Midbrain (tissue), 1 donor: Measurements from ENCODE around the gene PLXNA1.

Experiments
- DNase-seq: peaks from one replicate; lab custom pipeline; 2025; lab: John Stamatoyannopoulos, UW

Gene PLXNA1

GRCh38 chr3:126952983-126953660, 29.8 kb upstream of the PLXNA1 start:
- DNase-seq: no peak

GRCh38 chr3:126954141-126954842, 28.6 kb upstream of the PLXNA1 start:
- no peak for DNase-seq

DNA sequence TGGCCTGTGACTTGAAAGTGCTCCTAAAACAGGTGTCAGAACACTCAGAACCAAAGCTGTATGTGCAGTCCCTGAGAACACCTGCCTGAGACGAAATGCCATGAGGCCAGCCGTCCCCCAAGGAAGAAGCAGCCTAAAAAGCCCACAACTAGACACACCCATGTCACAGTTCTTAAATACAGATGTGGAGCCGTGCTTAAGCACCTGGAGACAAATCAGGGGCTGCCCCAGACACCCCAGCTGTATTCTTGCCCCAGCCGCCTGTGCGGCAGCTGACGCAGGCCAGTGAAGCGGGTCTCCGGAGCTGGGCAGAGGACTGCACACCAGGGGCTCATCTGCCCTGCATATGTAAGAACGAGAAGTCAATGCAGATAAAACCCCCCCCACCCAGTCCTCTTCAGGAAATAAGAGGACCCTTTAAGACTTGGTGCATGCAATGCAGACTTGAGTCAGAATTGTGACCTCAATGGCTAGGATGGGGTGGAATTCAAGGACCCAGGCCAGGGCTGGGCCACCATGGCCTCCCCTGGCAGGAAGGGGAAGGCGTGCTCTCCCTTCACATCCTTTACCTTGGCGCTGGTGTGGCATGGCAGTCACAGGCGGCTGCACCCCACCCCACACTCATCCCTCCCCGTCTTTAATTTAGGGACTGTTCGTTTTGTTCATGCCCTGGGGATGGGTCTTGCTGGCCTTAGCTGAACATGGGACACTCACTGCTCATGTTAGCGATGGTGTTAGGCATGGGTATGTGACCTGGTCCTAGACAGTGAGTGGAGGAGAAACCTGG, 27.7 kb upstream of the PLXNA1 start:
- no peak for DNase-seq

- no peak for DNase-seq
These were observed 26.6 kb upstream of the PLXNA1 start for GRCh38 chr3:126956361-126956760.

DNA sequence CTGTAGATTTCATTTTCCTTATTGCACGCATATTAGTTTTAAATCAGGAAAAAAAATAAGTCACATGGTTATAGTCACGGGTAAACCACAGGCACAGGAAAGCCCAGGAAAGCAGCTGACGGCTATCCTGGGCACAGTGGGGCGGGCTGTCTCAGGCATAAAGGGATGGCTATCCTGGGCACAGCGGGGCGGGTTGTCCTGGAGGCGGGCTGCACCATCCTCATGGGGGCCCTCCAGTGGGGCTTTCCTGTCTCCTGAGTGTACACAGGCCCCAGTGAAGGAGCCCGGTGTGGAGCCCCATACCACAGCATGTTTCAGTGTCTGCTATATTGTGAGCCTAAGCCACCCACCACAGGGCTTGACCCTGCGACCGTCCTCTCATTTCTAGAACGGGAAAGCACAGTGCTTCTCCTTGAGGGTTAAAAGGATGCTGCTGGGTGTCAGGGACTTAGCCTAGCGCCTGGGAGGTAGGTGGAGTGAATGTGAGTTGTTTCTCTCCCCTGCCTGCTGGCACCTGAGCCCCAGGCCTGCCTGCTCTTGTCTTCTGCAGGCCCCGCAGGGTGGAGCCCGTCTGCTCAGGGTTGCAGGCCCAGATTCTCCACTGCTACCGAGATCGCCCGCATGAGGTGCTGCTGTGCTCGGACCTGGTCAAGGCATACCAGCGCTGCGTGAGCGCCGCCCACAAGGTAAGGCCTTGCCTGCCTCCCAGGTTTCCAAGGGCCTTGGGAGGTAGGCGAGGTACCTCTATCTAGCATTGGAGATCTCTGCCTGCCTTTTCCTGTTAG, 25.9 kb upstream of the PLXNA1 start:
- DNase-seq: no peak

DNA sequence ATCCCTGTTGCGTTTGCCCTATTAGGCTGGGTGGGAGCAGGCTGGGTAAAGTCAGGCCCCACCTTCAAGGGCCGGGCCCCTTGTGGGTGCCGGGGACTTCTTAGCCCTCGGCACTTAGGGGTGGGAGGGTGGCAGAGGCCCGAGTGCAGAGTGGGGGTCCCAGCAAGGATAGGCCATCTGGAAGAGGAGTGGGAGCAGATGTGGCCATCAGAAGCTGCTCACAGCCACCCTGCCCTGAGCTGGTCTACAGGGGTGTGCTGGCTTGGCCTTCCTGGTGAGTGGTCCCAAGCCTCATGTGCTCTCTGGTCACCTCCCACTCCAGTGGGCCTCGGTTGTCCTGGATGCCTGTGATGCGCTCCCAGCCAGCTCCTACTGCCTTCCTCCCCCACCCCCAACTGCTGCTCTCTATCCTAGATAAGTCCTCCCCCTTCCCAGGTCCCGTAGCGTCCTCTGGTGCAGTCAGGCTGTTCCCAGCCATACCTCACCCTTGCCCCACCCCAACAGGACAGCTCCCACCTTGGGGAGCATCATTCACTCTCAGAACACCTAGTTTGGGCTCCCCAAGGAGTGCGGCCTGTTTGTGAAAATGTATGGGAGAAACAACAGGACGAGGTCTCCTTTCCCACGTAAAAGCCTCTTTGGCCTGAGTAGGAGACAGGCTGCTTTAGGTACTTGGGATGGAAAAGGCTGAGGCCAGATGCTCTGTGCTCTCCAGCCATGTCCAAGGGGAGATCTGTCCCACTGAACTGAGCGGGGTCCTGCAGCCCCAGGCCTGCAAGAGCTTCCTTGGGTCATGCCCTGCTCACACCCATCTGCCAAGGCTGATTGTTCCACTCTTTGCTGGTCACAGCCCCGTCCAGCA, 24.9 kb upstream of the PLXNA1 start:
- no peak for DNase-seq

DNA sequence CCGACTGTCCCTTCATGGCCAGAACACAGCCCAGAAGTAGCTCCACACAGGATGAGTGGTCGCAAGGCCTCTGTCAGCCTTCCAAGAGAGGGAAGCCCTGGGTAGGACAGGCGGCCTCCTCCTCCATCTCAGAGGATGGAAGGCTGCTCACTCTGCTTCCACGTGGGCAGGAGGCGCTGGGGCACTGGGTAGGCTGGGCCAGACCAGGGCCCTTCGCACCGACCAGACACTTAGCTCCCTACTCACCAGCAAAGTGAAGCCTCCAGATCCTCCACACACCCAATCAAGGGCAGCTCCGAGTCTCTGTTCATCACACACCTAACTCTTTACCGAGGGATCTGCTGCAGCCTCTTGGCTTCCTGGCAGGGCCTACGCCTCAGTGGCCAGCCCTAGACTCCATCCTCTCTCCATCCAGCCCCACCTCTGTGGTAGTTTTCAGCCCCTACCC, 24.3 kb upstream of the PLXNA1 start:
- DNase-seq: no peak

GRCh38 chr3:126959136-126959920, 23.6 kb upstream of the PLXNA1 start:
- no peak for DNase-seq

GRCh38 chr3:126959921-126960603, 22.9 kb upstream of the PLXNA1 start:
- DNase-seq: peak; percentile 34

DNA sequence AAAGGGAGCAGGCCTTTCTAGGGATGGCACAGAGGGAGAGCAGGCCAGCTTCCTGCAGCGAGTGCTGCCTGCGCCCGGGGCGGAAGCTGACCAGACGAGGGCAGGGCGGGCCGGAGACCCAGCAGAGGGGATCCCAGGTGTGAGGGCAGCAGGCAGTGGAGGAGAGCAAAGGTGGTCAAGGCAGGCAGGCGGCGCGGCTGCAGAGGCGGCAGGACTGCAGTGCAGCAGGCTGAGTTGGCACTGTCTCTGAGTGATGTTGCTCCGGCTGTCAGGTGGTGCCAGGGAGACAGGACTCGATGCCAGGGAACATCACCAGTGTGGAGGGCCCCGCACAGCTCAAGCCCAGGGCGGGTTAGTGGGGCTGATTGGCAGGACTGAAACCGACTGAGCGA, 22.3 kb upstream of the PLXNA1 start:
- DNase-seq: no peak

DNA sequence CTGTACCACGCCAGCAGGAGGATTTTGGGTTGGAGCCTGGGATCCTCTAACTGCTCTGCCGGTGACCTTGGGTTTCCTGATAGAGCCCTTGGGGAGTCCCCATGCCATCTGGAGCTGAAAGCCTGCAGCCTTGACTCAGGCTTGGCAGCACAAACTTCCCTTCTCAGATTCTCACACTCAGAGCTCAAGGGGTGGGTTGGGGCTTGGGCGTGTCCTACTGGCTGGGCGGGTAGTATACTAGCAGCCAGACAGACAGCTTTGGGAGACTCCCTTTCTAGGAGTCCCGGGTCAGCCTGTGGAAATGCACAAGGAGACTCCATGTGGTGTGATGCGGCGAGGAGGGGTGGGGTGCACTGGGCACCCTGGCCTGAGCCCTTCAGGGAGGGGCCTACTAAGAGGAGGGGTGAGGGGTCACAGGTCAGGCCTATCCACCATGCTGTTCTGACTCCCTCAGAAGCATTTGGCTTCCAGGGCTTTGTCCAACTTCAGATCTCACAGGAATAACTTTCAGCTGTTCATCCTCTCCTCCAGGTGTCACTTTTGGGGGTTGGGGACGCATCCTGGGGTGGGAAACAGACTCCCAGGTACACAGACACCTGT, 21.6 kb upstream of the PLXNA1 start:
- DNase-seq: no peak

GRCh38 chr3:126961791-126962461, 21.0 kb upstream of the PLXNA1 start:
- DNase-seq: no peak

DNA sequence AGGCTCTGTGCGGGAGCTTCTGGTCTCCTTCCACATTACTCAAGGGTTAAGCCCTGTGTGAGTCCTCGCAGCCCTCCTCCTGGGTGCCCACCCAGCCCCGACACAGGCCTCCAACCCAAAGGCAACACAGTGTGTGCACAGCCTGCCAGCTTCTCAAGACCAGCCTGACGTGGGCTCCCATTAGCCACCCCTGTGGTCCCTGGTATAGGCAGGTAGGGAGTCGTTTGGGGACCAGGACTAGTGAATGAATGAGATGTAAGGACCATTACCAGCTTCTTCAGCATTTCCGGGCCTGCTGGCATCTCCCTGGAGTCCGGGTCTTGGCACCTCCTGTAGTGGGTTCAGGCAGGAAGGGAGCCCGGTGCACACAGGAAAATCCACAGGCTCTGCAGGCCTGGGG, 20.2 kb upstream of the PLXNA1 start:
- DNase-seq: no peak

- no peak for DNase-seq
These were observed 19.4 kb upstream of the PLXNA1 start for GRCh38 chr3:126963261-126964190.

DNA sequence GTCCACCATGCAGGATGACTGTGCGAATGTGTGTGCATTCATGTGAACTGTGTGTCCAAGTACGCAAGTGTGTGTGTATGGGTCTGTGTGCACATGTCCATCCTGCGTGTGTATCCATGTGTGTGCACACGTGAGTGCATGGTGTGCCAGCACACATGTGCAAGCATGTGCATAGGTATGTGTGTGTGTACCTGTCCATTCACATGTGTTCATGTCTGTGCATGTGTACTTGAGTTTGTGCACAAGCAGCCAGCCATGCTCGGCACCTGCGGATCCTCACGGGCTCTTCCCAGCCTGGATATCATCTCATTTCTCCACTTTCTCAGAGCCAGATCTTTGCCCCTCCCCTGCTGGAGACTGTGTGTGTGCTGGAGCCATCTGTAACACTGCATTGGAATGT, 18.7 kb upstream of the PLXNA1 start:
- DNase-seq: no peak

GRCh38 chr3:126964950-126965349, 18.0 kb upstream of the PLXNA1 start:
- no peak for DNase-seq

DNA sequence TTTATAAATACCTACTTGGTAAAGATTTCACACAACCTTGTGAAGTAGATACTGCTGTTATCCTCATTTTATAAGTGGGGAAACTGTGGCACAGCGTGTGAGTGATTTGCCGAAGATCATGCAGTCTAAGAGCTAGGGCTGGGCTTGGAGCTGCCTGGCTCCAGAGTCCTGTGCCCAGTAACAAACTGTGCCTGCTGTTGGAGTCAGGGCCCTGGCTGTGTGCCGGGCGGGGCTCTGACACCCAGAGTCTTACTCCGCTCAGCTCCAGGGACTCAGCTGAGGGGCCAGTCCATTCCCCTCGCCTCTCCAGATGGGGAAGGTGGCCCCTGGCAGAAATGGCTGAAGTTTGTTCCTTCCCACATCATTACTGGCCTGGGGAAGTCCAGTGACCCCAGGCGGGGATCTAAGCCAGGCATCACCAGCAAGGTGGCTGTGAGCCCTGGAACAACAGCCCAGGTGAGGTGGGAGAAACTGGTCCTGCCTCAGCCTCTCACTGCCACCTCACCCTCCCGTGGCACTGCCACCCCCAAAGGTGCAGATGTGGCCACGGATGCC, 17.3 kb upstream of the PLXNA1 start:
- no peak for DNase-seq
